Activated CD8-positive, alpha-beta memory T cell treated with anti-CD3 and anti-CD28 coated beads, Interleukin-2, amount 50 U/mL, for 4 hours (primary cell): ENCODE data around the gene HMCN2.

Experiments used
- DNase-seq: peaks from one replicate; pipeline ENCODE4 v3.0.0-alpha.2; 2020

Gene HMCN2

DNA sequence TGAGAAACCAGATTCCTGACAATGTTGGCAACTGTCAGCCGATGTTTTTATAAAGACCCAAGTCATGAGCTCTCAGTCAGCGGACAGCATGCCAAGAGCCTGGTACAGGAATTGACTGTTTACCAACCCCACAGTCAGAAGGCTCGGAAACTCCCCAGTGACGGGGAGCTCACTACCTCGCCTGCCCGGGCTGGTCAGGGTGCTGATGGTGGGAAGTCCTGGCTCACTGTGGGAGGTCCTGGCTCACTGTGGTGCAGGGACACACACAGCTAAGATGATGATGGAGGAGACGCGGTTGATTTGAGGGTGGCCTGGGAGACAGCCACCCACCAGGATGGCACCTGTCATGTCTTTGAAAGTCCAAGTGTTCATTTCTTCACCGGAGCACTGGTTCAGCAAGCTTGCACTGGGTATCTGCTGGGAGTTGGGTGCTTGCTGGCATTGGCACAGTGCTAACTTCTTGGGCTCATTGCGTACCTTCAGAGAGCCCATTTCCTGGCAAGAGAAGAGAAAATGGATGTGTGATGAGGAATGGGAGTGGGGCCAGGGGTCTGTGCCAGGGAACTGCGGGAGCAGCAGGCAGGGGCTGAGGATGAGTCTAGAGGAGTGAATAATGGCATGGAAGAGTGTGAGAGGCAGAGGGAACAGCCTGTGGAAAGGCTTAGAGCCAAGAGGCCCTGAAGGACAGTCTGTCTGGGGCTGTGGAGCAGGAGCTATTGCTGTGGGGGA, 194.5 kb downstream of the HMCN2 start:
- no peak for DNase-seq

DNA sequence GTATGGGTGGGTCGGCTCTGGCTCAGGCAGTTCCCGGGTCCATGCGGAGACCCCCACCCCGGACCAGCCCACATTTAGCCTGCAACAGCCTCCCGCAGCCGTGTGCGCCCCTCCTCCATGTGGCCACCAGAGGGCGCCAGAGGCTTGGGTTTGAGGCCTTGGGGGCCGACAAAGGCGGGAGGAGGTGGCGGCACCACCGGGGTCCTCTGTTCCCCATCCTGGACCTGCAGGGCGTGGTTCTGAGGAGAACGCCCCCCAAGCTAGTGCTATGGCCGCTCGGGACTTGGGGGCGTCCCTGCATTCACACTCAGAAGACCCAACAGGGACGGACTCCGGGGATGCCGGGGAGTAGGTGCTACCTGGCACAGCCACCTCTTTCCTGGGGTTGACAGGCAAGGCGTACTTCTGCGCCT, 195.7 kb downstream of the HMCN2 start:
- peak; percentile 77 for DNase-seq

DNA sequence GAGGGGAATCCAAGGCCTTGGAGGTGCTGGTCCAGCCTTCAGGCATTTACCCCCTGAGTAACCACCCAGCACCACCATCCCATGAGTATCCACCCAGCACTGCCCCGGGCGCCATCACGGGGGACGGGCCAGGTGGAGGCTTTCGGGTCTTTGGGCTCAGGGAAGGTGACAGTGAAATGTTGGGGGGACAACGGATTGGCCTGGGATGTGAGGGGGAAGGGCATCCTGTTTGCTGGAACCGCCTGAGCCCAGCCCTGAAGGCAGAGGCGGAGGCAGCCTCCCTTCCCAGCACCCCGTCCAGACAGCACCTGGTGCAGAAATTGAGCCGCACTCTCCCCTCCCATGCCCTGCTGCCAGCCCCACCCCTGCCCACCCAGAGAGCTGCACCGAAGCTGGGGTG, 196.2 kb downstream of the HMCN2 start:
- no peak for DNase-seq

DNA sequence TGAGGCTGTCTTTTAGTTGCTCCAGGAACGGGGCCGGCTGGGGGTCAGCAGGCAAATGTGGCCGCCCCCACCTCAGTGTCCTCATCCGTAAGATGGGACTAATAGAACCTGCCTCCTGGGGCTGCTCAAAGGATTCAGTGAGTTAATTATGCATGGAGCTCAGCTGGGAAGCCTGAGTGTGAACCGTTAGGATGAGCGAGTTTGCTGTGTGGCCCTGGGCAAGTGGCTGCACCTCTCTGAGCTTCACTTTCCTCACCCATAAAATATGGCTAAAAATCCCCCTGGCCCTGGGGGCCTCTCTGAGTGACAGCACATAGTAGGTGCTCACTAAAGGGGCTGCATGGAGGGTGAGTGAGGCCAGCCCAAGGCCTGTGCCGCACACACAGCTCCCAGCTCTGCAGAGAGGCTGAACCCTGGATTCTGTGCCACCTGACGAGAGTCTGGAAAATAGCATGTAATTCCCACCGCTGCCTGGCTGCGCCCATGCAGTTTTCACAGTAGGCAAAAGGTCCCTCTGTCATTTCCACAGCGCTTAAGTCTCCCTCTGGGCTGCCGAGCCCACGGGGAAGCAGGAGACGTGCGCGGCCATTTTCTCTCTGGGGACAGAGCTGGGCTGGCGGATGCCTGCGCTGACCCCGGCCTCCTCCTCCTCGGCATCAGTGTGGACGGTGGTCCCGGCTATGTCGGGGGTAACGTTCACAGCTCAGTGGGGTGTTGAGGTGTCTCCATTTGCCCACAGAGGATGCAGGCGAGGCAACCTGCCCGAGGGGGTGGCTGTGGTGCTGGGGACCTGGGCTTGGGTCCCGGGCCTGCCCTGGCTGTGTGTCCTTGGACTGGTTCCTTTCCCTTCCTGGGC, 197.4 kb downstream of the HMCN2 start:
- DNase-seq: no peak

DNA sequence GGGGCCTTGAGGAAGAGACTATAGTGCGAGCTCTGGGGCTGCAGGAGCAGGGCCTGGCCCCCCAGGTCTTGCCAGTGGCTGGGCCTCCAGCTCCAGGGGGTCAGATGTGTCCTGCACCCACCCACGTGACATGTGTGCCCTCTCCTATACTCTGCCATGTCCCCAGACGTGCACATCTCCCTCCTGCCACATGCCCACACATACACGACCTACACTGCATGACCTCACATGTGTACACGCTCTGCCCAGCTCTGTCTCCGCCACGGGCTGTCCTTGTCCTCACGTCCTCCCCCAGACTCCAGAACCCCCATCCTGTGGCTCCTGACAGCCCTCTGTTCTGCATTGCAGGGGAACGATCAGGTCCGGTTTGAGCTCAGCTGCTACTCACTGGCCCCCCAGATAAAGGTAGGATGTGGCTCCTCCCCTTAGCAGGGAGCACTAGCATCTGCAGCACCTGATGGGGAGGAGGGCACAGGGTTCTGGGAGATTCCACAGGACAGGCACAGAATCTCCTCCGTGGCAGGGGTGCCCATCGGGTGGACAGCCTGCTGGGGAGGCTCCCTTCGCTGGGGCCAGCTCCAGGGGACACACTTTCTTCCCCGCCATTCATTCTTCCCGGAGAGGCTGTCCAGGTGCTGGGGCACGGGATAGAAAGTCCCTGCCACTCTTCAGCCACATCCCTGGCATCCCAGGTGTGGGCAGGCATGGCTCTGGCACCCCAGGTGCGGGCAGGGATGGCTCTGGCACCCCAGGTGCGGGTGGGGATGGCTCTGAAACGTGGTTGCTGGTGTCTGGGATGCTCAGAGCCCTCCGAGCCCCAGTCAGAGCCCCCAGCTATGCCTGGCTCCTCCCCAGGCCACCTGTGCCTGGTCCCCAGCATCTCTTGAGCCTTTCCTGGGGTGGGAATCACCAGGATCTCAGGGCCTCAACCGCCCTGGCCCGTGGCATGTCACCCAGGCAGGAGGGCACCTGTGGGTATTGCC, 198.5 kb downstream of the HMCN2 start:
- no peak for DNase-seq

DNA sequence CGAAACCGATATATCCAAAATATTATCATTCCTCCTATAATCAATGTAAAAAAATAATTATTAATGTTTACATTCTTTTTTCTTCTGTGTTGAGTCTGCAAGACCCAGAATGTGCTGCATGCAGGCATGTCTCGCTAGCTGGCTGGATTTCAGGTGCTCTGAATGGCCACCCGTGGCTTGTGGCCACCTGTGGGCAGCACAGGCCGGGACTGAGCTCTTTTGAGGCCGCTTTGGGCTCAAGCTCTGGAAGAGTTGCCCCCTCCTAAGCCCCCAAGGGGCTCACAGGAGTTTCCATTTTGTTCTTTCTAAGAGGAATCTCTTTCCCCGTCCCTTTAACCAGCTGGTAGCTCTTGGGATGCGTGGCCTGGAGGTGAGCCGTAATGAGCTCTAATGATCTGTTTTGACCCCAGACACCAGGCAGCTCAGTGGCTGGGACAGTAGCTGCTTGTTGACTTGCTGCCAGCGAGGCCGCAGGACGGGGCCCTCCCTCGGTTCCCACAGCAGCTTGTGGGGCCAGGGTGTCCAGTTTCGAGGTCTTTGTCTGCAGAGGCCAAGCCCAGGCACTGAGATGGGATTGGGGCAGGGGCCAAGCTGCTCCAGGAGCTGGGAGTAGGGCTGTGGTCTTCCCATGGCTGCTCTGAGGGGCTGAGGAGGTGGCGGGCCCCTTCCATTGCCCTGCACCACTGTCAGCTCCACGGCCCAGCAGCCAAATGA, 200.0 kb downstream of the HMCN2 start:
- DNase-seq: no peak

DNA sequence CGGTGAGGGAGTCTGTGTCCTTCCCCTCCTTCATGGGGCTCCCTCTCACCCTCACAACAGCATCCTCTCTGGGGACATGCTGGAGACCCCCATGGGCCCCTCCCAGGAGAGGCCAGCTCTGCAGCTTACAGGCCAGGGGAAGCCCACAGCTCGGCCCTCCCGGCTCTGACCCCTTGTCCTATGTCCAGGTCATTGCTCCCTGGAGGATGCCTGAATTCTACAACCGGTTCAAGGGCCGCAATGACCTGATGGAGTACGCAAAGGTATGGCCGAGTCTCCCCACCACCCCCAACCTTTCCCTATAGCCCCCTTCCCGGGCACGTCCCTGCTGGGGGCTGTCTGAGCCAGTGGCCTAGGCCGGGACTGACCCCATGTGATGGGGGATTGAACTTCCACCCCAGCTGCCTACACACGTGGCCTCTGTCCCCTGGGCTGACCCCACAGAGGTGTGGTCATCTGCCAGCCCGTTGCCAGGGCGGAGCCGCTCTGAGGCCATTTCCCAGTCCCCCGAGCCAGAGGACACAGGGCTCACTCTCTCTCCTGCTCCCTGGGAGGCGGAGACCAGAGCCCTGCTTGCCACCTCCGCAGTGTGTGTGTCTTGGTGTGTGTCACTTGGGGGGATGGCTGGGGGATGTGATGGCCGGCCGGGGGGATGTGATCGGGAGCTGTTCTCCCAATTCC, 201.1 kb downstream of the HMCN2 start:
- DNase-seq: no peak

DNA sequence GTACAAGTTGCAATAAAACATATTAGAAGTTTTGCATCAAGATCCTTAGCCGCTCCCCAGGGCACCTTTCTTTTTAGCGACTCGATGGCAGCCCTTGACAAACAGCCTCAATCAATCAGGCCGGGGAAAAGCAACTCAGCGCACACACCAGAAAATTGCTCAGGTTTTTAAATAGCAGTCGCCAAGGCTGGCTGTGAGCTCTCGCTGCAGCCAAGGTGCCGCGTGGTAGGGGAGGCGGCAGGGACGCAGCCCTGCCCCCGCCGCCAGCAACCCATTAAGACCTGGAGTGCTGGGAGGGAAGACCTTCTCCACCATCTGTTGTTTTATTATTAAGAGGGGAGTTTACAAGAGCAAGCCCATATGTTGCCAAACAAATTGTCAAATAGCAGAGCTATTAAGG, 201.8 kb downstream of the HMCN2 start:
- DNase-seq: no peak

DNA sequence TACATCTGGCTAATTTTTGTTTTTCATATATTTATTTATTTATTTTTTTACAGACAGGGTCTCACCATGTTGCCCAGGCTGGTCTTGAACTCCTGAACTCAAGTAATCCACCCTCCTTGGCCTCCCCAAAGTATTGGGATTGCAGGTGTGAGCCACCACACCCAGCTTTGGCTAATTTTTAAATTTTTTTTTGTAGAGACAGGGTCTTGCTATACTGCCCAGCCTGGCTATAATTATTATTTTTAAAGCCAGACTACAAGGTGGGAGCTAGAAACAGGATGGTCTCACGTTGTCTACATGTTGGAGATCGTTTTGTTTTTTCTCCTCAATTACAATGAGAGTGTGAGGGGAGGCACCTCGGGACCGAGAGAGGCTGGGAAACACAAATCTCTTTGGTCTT, 203.0 kb downstream of the HMCN2 start:
- no peak for DNase-seq

DNA sequence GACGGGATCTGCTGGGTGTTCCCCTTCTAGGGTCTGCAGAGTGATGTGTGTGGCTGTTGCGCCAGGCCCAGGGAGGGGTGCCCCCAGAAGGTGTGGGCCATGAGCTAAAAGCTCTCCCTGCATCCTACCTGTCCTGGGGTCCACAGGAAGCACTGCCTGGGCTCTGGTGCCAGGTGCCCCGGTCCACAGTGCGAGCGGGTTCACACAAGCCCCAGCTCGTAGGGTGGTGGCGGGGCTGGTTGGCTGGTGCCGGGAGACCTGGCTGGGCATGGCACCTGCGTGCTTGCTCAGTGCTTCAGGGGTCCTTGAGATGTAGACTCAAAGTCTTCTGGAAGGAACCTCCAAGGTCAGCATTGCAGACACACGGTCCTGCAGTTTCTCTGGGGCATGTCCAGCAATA, 204.7 kb downstream of the HMCN2 start:
- DNase-seq: no peak

DNA sequence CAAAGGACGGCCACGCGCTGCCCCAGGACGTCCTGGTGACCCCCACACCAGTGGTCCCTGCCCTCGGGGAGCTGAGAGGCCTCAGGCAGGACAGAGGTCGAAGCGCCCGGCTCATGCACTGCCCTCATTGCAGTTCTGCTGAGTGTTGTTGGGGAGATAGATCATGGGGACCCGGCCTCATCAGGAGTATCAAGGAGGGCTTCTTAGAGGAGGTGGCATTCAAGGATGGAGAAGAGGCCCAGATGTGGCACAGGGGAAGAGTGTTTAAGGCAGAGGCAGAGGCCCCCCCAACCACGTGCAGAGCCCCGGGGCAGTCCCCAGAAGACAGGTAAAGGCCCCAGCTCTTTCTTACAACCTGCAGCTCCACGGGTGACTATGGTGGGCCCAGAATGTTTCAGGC, 205.4 kb downstream of the HMCN2 start:
- DNase-seq: no peak

DNA sequence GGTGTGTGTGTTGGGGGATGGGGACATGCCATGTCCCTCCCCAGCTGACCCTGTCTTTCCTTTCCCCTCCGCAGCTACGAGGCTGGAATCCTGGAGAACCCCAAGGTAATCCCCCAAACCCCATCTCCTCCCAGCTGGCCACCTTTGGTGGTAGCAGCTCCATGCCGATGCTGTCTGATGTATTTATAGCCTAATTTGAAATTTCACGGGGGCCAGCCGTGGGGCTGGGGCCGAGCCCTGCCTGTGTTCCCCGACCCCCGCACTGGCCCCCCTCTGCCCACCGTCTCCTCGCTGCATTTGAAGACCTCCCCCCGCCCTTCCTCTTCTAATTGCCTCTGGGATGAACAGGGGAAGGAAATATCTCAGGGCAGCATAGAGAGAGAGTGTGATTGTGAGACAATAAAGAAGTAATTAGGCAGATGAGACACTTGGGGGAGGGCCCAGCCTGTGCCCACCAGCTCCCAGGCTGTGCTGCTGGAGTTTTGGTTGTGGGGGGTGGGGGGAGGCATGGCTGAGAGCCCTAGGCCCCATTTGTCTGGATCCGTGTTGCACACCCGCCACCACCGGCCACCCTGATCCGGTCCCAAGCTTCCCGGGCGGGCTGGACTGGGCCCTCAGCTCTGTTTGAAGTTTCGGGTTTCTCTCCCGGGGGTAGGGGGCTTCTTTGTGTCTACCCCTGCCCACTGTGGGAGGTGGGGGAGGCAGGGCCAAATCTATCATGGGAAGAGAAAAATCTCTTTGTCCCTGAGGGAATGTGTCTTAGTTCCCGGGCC, 206.0 kb downstream of the HMCN2 start:
- DNase-seq: no peak

DNA sequence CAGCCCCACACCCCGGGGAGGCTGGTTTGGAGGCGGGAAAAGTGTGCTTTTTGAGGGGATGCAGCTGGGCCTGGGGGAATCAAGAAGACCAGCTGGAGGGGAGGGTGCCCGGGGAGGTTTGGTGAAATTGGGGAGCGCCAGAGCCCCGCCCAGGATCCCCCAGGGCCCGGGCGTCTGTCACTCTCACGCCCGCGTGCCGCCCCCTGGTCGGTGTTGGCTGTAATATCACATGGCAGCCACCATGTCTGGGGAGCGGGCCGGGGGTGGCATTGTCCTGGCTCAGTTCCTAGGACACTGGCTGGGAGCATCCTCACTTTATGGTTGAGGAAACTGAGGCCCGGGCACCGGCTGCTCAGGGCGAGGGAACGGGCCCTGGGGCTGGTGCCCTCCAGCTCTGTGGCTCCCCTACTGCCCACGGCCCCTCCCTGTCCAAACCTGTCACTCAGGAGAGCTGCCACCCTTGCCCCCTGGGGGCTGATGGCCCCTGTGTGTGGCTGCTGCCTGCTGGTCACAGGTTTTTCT, 206.7 kb downstream of the HMCN2 start:
- DNase-seq: no peak

DNA sequence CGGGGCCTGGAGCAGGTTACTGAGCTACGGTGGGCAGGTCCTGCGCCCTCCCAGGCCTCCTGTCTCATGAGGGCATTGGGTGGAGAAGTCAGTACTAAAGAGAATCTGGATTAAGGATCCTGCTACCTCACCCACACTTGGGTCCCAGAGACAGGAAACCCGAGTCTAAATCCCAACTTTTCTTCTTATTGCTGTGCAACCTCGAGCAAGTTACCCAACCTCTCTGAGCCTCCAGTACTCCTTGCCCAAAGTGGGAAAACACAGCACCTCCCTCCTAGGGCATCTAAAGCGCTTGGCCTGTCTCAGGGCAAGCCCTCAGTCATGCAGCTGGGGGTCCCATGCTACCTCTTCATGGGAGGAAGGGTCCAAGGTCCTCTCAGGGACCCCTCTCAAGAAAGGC, 207.4 kb downstream of the HMCN2 start:
- DNase-seq: no peak

DNA sequence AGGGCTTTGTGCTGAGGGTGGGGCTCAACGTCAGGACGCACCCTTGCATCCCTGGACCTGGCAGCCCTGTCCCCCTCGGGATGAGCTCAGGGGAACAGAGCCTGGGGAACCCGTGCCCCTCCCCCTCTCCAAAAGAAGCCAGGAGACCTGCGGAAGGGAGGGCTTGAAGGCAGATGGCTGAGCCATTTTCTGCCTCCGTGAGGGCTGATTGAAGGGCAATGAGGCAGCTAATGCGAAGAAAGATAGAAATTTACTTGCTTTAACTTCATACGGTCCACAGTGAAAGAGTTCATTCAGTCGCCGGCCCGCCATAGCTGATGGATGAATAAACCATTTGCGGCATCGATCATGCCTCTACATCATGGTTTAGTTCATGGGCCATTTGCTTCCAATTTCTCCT, 208.0 kb downstream of the HMCN2 start:
- no peak for DNase-seq

DNA sequence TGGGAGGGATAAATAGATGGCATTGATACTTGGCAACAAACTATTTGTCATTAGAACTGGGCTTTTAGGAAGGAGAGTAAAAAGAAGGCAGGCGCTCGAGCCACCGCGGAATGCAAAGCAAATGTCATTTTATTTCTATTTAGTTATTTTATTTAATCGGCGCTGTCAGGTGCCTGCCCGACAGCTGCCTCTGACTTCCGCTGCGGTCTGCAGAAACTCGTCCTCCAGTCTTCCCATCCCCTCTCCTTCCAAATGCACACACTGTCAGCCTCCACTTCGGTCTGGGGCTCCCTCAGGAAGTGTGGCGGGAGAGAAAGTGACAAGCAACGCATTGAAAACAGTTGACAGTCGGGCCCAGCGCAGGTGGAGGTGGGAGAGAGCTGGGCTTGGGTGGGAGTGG, 208.5 kb downstream of the HMCN2 start:
- no peak for DNase-seq

DNA sequence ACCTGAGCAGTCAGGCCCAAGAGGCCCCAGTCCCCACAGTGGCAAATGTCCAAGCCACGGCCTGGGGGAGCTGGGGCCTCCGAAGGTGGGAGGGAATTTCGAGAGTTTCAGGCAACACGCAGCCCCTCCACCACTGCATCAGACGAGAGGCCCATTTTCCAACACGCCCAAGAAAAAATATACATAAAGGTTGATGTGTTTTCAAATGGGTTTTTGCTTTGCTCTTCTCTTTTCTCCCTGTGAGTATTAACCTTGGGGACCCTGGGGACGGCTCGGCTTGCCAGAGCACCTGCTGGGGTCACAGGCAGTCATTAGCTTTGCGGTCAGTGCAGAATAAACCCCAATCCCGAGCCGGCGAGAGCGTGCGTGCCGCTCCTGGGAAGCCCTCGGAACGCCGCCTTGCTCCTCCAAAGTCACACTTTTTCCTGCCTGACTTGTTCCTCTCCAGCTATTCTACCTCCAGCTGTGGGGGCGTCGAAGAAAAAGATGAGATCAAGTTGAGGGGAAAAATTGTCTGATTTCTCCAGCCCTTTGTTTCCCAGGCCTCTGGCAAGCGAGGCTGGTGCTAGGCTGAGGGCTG, 210.7 kb downstream of the HMCN2 start:
- no peak for DNase-seq

DNA sequence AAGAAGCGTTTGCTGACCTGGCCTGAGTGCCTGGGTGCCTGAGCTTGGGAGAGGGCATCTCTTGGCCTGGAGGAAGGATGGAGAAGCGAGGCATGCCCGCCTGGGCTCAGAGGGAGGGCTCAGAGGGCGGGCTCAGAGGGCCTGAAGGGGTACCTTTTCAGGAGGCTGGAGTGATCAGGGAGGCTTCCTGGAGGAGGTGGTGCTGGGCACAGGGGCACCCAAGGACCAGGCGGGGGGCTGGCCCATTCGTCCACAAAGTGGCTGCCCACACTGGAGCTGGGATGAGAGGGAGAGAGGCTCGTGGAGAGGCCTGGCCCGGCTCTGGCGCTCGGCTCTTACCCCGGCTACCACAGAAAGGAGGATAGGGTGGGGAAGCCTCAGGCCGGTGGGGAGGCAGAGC, 212.0 kb downstream of the HMCN2 start:
- DNase-seq: no peak

DNA sequence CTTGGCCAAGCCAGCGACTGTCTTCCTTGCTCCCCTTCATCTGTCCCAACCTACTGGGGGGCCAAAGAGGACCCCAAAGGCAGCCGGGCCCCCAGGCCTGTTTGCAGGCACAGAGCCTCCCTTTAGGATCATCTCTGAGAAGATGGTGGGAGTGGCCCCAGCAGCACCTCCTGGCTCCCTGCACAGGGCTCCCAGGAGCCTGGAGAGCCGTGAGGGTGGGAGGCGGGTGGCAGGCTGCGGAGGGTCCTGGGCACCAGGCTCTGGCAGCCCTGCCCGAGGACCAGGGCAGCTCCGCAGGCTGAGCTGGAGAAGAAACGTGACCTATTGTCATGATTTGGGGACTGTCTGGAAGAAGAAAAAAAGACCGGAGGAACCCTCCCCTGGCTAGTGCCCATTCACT, 212.6 kb downstream of the HMCN2 start:
- no peak for DNase-seq
